Measurements from ENCODE around the gene CTNNA2. TPM values are rescaled to one million over a fixed set of nuclear protein-coding genes. Genes with fewer than 3 reads are reported as not detected.
A peak's percentile ranks its signal among the peaks of the same experiment; 100 is the strongest.

The CTNNA2 gene
- total and polyA plus RNA-seq, 9 of the 15 experiments (the other 6 are each of a cell fraction or from before 2014, with no cell fraction given), result 0.03 to 0.40 (median 0.15) TPM

DNA sequence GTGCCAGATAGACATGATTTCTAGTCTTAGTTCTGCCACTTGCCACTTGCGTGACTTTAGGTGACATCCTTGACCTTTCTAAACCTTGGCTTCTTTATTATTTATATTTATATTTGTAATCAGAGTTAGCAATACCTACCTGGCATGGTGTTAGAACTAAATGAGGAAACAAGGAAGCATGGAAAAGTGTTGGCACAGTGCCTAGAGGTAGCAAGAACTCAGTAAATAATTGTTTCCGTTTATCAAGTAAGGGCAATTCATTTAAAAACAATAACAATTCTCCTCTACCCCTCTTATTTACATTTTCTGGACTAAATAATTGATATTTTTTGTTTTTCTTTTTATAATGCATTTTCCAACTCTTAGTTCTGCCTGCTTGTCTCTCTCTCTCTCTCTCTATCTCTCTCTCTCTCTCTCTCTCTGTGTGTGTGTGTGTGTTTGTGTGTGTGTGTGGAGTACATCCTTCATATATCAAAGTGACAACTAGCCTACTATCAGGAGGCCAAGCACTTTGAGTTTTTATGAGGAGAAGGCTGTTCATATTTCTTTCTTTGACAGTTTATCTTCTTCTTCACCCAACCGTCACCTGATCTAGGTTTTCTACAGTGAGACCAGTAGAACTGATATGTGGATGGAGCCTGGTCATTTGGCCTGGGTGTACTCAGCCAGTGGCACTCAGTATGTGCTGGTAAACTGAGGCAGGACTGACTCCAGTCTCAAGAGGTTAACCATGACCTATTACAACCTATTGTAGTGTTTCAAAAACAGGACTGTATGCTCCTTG lies 657.2 kb downstream of the CTNNA2 start (continued):
- TF ChIP-seq, protein P1, sequence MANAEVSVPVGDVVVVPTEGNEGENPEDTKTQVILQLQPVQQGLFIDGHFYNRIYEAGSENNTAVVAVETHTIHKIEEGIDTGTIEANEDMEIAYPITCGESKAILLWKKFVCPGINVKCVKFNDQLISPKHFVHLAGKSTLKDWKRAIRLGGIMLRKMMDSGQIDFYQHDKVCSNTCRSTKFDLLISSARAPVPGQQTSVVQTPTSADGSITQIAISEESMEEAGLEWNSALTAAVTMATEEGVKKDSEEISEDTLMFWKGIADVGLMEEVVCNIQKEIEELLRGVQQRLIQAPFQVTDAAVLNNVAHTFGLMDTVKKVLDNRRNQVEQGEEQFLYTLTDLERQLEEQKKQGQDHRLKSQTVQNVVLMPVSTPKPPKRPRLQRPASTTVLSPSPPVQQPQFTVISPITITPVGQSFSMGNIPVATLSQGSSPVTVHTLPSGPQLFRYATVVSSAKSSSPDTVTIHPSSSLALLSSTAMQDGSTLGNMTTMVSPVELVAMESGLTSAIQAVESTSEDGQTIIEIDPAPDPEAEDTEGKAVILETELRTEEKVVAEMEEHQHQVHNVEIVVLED (CRISPR knock-in tag; IDR thresholded peaks at IDR 0.05), result 0 out of 2 replicates have a peak, but pooled peaks have one; percentile 15
- TF ChIP-seq, protein P2, sequence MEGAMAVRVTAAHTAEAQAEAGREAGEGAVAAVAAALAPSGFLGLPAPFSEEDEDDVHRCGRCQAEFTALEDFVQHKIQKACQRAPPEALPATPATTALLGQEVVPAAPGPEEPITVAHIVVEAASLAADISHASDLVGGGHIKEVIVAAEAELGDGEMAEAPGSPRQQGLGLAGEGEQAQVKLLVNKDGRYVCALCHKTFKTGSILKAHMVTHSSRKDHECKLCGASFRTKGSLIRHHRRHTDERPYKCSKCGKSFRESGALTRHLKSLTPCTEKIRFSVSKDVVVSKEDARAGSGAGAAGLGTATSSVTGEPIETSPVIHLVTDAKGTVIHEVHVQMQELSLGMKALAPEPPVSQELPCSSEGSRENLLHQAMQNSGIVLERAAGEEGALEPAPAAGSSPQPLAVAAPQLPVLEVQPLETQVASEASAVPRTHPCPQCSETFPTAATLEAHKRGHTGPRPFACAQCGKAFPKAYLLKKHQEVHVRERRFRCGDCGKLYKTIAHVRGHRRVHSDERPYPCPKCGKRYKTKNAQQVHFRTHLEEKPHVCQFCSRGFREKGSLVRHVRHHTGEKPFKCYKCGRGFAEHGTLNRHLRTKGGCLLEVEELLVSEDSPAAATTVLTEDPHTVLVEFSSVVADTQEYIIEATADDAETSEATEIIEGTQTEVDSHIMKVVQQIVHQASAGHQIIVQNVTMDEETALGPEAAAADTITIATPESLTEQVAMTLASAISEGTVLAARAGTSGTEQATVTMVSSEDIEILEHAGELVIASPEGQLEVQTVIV (CRISPR knock-in tag; IDR thresholded peaks at IDR 0.05; ENCODE audit: borderline replicate concordance), result no peak
- TF ChIP-seq TBL1XR1 (IDR thresholded peaks at IDR 0.05; ENCODE audit: low read length in 2 of 2), result peak in 1 of 2 experiments; percentile 49; a peak in 1 of 4 replicates
- TF ChIP-seq, protein P3, sequence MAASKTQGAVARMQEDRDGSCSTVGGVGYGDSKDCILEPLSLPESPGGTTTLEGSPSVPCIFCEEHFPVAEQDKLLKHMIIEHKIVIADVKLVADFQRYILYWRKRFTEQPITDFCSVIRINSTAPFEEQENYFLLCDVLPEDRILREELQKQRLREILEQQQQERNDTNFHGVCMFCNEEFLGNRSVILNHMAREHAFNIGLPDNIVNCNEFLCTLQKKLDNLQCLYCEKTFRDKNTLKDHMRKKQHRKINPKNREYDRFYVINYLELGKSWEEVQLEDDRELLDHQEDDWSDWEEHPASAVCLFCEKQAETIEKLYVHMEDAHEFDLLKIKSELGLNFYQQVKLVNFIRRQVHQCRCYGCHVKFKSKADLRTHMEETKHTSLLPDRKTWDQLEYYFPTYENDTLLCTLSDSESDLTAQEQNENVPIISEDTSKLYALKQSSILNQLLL (CRISPR knock-in tag; IDR thresholded peaks at IDR 0.05; ENCODE audit: borderline replicate concordance), result no peak
- TF ChIP-seq, protein P4, sequence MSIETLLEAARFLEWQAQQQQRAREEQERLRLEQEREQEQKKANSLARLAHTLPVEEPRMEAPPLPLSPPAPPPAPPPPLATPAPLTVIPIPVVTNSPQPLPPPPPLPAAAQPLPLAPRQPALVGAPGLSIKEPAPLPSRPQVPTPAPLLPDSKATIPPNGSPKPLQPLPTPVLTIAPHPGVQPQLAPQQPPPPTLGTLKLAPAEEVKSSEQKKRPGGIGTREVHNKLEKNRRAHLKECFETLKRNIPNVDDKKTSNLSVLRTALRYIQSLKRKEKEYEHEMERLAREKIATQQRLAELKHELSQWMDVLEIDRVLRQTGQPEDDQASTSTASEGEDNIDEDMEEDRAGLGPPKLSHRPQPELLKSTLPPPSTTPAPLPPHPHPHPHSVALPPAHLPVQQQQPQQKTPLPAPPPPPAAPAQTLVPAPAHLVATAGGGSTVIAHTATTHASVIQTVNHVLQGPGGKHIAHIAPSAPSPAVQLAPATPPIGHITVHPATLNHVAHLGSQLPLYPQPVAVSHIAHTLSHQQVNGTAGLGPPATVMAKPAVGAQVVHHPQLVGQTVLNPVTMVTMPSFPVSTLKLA (conservative IDR thresholded peaks at IDR 0.05), result peak; percentile 38 to 49; a peak in 3 of 4 replicates
- TF ChIP-seq OTX1 (CRISPR knock-in tag; IDR thresholded peaks at IDR 0.05), result peak; percentile 90; the same call in 1 of the 2 replicates
- TF ChIP-seq ATF1 (CRISPR knock-in tag; IDR thresholded peaks at IDR 0.05), result no peak
- TF ChIP-seq ATF1 (tag; IDR thresholded peaks at IDR 0.05), result peak; percentile 42
- TF ChIP-seq SMAD4 (CRISPR knock-in tag; conservative IDR thresholded peaks at IDR 0.05), result peak; percentile 73
- TF ChIP-seq NR2C2 (CRISPR knock-in tag; IDR thresholded peaks at IDR 0.05), result no peak
- TF ChIP-seq NR2C2 (tag; IDR thresholded peaks at IDR 0.05), result 0 out of 2 replicates have a peak, but pooled peaks have one; percentile 11
- TF ChIP-seq, protein P5, sequence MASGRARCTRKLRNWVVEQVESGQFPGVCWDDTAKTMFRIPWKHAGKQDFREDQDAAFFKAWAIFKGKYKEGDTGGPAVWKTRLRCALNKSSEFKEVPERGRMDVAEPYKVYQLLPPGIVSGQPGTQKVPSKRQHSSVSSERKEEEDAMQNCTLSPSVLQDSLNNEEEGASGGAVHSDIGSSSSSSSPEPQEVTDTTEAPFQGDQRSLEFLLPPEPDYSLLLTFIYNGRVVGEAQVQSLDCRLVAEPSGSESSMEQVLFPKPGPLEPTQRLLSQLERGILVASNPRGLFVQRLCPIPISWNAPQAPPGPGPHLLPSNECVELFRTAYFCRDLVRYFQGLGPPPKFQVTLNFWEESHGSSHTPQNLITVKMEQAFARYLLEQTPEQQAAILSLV (tag; IDR thresholded peaks at IDR 0.05), result no peak
- TF ChIP-seq BRD9 (IDR thresholded peaks at IDR 0.05; ENCODE audit: low read depth, partially characterized antibody), result peak; percentile 83
- TF ChIP-seq, protein P6, sequence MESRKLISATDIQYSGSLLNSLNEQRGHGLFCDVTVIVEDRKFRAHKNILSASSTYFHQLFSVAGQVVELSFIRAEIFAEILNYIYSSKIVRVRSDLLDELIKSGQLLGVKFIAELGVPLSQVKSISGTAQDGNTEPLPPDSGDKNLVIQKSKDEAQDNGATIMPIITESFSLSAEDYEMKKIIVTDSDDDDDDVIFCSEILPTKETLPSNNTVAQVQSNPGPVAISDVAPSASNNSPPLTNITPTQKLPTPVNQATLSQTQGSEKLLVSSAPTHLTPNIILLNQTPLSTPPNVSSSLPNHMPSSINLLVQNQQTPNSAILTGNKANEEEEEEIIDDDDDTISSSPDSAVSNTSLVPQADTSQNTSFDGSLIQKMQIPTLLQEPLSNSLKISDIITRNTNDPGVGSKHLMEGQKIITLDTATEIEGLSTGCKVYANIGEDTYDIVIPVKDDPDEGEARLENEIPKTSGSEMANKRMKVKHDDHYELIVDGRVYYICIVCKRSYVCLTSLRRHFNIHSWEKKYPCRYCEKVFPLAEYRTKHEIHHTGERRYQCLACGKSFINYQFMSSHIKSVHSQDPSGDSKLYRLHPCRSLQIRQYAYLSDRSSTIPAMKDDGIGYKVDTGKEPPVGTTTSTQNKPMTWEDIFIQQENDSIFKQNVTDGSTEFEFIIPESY (CRISPR knock-in tag; IDR thresholded peaks at IDR 0.05), result no peak

Measured in K562 (cell line).